Activated naive CD8-positive, alpha-beta T cell treated with anti-CD3 and anti-CD28 coated beads, Interleukin-2, amount 50 U/mL, for 16 hours (primary cell): Measurements from ENCODE around the gene TNF.
A peak's percentile ranks its signal among the peaks of the same experiment; 100 is the strongest.
"Not testable (repeated sequence)": the region's sequence is repeated elsewhere in the genome, so short reads cannot be mapped to it uniquely, and the experiment has no call there.

Experiments used
- DNase-seq: peaks from one replicate; pipeline ENCODE4 v3.0.0-alpha.2; 2020; ENCODE audit warnings: low read depth, low spot score

The TNF gene

GRCh38 chr6:31587791-31588777 is 12.7 kb downstream of the TNF start:
- no peak for DNase-seq

DNA sequence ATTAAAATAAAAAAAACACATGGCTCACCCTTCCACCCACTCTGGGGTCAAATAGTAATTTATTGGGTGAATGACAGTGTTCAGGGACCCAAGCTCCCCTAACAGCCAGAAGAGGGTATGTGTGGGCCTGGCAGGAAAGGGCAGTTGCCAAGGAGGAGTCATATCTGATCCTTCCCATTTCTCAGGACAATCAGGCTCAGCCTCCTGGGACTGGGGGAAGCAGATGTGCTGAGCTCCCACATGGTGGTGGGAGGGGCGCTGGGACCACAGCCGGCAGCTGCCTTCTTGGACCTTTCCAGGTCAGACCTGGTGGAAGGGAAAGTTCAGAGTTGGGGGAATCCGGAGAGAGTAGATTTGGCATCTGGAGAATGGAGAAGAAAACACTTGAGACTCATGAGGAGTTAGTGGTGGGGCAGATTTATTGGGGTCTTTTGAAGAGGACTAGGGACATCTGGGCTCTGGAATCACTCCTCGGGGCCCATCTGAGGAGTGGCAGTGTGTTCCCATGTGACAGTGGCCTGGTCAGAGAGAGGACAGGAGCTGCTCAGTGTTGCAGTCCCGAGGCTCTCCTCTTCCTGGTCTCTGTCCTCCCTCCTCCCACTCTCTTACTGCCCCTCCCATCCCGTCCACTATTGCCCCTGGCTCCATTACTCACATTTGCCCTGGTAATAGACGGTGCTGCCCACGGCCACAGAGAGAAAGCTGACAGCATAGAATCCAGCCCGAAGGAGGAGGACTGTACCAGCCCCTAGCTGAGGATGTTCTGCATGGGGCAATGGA is 13.7 kb downstream of the TNF start:
- DNase-seq, result no peak

- DNase-seq, result not testable (repeated sequence)
Measured at GRCh38 chr6:31590691-31591090, 15.3 kb downstream of the TNF start.

GRCh38 chr6:31592396-31592771 is 17.0 kb downstream of the TNF start:
- DNase-seq, result no peak

DNA sequence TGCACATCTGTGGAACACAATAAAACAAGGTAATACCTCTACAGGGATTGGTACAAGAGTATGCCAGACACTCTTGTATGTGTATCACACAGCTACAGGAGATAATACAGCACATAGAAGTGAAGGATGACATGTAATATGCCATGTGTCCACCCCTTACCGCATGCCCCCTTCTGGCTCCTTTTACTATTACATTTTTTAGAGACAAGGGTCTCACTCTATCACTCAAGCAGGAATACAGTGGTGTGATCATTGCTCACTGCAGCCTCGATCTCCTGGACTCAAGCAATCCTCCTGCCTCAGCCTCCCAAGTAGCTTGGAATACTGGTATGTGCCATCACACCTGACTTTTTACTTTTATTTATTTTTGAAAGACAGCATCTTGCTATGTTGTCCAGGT is 21.6 kb downstream of the TNF start:
- no peak for DNase-seq

DNA sequence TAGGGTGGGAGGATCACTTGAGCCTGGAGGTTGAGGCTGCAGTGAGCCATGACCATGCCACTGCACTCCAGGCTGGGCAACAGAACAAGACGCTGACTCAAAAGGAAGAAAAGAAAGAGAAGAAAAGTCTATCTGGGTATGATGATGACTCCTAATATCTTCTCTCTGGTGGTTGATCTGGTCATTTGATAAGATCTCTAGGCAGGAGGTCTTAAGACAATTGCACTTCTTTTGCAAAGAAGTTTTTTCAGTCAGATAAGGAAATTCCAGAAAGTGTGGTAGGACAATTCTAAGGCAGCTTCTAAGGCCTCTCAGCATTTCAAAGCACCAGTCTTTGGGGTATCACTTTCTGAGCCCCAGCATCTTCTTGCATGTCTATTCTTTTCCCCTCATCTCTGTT is 32.0 kb downstream of the TNF start:
- no peak for DNase-seq

GRCh38 chr6:31609519-31610406 is 34.4 kb downstream of the TNF start:
- DNase-seq, result no peak

DNA sequence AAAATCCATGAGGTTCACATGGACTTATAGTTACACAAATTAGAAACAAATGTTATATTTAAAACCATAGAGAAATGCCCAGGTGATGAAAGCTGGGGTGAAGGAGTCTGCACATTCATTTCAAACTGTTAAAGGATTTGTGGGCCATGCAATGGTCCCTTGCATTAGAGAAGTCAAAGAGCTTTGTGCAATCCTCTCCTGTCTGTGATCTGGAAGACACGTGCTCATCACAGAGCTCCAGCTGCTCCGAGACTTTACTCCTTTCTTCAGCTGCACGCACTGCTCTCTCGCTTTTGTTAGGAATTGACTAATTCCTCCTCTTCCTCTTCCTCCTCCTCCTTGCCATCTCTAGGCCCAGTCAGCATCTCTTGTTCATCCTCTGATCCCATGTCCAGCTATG is 35.6 kb downstream of the TNF start:
- DNase-seq, result no peak

DNA sequence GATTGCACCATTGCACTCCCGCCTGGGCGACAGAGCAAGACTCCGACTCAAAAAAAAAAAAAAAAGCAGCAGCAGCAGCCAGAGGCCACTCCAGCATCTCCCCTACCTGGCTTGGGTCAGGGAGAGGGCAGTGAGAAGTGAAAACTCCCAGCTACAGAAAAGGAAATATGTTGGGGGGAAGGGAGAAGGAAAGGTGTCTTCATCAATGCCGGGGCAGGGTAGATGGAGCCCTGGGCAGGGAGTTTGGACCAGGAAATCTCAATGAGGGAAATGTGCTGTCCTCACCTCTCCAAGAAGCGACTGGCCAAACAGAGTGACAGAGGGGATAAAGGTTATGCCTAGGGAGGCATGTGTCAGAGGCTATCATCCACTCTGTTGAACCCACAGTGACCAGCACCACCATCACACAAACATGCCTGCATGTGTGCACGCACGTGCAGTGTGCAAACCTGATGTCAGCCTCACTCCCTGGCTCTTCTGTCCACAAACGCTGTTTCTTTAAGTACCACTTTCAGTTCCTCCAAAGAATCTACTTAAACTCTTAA is 38.8 kb downstream of the TNF start:
- DNase-seq, result no peak

DNA sequence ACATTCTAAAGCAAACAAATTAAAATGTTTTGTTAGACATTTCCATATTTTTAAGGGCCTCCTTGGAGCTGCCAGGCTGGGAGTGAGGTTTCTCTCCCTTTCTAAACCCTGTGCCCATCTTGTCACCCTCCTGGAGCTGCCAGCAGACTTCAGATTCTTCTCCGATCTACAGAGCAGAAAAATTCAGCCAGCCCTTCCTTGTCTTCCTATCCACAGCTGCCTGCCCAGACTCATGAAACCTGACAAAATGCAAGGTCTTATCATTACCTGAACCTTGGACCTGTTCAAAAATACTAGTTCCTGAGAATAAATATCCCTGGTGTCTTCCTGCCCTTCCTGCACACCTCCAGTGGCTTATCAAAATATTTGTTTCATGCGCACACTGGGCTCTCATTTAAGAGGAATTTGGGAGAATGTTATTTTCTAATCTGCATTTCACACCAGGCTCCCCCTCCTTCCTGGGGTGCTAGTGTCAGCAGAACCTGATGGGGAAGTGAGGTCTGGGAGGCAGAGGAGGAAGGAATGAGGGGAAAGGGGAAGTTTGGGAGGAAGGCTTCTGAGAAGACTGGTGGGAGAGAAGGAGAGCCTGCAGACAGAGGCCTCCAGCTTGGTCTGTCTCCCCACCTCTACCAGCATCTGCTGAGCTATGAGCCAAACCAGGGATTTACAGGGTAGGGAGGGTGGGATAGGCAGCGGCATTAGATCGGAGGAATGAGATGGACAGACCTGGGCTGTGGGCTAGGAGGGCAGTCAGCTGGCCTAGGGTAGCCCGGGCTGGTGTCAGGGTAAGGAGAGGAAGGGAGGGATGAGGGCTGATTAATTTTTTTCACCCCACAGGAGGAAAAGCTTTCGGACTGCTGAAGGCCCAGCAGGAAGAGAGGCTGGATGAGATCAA is 39.6 kb downstream of the TNF start, which contains the start of gene AIF1:
TSS of gene AIF1 (plus strand) at position 551 of the 895 bp plus-strand sequence. CDS start at position 647, 96 bp downstream.
- no peak for DNase-seq

DNA sequence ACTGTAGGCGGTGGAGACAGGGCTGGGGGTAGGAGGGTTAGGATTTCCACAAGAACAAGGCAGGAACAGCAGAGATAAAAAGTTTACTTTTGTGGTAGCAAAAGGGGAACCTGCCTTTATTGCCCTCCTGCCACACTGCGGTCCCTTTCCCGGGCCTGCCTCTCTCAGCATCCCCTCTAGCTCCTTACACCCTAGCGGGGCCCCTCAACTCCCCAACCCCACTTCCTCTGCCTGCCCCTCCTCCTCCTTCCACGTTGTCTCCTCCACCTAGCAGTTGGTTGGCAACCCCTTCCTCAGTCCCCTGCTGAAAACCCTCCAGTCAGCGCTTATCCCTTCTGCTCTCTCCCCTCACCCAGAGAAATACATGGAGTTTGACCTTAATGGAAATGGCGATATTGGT is 40.4 kb downstream of the TNF start:
- no peak for DNase-seq

GRCh38 chr6:31617010-31617409 is 41.6 kb downstream of the TNF start:
- DNase-seq, result no peak

DNA sequence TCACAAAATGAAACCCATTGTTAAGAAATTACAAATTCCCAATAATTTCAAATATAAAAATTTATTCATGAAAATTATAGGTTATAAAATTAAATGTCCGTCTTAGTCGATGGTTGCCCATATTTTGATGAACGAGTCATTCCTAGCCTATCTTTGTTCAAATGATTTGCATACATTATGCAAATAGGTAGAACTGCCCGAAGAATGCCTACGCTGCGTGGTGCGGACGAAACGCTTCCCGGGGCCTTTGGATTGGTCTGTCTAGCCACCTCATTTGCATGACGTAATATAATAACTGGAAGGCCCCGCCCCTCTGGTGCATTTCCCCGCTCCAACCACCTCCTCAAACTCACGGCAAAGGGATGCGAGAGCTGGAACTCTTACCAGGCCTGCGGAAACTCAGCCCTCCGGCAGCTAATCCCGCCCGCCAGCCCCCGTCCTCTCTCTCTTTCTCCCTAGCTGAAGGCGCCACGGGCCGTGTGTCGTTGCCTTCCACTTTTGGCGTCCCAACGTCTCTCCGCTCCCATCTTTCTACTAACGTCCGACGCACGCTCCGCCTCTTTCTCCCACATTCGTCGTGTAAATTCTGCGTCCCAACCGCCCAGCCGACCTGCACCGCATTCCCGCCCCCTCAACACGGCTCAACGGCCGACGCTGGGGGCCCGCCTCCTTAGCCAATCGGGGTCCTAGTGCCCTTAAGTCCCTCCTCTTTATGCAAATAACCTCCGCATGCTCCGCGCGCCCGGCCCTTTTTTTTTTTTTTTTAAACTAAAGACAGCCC is 44.6 kb downstream of the TNF start:
- peak; percentile 93 for DNase-seq

GRCh38 chr6:31620586-31621319 is 45.4 kb downstream of the TNF start, which contains the start of gene PRRC2A:
TSS of gene PRRC2A (plus strand) at chr6:31620715. CDS start at chr6:31622790, 2,075 bp downstream.
- peak; percentile 57 for DNase-seq

DNA sequence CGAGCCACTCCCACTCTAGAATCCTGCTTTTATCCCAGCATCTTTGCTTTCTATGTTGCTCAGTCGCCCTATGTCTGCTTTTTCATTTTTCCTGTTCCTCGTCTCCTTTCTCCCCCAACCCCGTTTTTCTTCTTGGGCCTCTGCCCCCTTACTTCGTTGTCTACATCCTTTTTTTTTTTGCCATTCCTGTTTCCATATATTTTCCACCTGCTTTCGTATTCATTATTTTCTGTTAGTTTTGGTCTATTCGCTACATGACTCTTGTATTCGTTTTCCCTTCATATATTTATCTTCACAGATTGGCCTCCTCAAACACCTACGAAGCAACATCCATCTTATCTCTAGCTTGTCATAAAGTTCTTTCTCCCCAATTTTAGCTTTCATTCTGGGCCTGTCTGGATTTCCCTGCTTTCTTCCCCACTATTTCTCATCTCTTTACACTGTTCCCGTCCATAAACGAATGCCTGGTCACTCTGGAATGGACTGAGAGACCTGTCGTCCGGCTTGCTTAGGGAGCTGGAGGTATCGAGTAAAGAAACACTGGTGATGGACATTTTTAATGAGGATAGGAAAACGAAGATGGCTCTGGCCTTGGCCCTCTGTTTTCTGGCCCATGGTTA is 46.1 kb downstream of the TNF start:
- DNase-seq, result no peak

DNA sequence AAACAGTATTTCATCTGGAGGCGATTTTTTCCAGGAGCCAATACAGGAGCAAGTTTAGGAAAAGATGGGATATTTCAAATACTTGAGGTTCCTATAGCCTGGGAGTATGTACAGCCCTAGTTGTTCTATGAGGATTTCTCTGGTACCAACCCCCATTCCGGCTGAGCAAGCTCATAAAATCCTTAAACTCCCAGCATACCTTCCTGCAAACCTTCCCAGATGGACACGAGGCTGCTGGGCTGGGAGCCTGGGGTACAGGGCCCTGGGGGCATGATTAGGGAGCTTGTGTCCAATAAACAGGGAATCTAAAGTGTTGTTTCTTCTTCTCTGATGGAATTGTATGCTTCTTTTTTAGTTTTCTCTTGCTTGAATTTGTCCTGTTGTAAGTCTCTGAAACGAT is 46.6 kb downstream of the TNF start:
- no peak for DNase-seq

DNA sequence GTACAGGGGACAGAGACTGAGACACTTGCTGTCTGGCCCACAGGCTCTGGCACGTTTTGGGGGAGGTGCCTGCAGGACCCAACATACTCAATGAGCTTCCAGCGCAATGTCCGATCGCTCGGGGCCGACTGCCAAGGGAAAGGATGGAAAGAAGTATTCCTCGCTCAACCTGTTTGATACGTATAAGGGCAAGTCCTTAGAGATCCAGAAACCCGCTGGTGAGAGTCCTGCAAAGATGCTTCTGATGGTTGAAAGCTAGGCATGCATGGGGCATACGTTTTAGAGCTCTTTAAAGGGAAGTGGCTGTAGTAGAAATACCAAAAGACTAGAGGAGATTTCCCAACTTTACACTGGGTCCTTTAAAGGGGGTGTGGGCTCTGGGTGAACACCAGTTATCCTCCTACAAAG is 47.3 kb downstream of the TNF start:
- no peak for DNase-seq

DNA sequence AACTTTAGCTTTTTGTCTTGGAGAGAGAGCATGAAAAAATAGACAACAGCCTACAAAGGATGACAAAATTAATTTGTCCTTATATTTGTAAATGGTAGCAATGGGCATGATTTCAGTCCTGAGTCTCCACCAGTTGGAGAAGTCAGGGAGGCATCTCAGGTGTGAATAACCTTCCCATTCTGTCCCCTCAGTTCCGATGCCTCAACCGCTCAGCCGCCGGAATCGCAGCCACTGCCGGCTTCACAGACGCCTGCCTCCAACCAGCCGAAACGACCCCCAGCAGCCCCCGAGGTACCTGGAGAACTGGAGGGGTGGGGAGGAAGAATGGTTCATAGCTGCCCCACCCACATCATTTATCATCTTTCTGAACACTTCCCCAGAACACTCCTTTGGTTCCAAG is 48.7 kb downstream of the TNF start:
- no peak for DNase-seq
